ENCODE data around the gene WDFY4.

The WDFY4 gene

GRCh38 chr10:48819783-48820182 is 135.1 kb downstream of the WDFY4 start:
- Histone ChIP-seq H3K4me3 (ENCODE audit: low read length, poor library complexity, severe bottlenecking) (no peak overlapping the region), H2AFZ (ENCODE audit: low read length) (no peak overlapping the region), H3K9me2 (replicated peaks; ENCODE audit: low read depth, low read length) (no peaks in the 10 kb centered on the region), H3K4me1 (ENCODE audit: insufficient read depth, low read length, poor library complexity, severe bottlenecking) (no peaks in the 10 kb centered on the region), H3K36me3 (ENCODE audit: insufficient read depth, low read length) (no peaks in the 10 kb centered on the region), H3F3A (ENCODE audit: low read depth) (no peaks in the 10 kb centered on the region), H3K9me3 (ENCODE audit: insufficient read depth, low read depth, low read length) (no peaks in the 10 kb centered on the region), H3K27me3 (ENCODE audit: insufficient read depth, low read length, poor library complexity, severe bottlenecking) (no peaks in the 10 kb centered on the region), H3K79me2 (ENCODE audit: insufficient read depth, low read length) (no peaks in the 10 kb centered on the region), H3K4me2 (ENCODE audit: low read depth, low read length, poor library complexity, severe bottlenecking) (no peak overlapping the region), H3K9ac (ENCODE audit: low read depth, low read length, poor library complexity, severe bottlenecking) (no peak overlapping the region), H4K20me1 (ENCODE audit: insufficient read depth, low read length, poor library complexity, severe bottlenecking) (no peaks in the 10 kb centered on the region)
- TF ChIP-seq CTCF (conservative IDR thresholded peaks at IDR 0.05; ENCODE audit: low read length) (no peak), EZH2phosphoT487 (IDR thresholded peaks at IDR 0.05; ENCODE audit: borderline replicate concordance) (no peak)

- Histone ChIP-seq H3K4me2 (ENCODE audit: low read depth, low read length, poor library complexity, severe bottlenecking) (no peak overlapping the region), H3F3A (ENCODE audit: low read depth) (no peaks in the 10 kb centered on the region), H3K79me2 (ENCODE audit: insufficient read depth, low read length) (no peaks in the 10 kb centered on the region), H3K4me1 (ENCODE audit: insufficient read depth, low read length, poor library complexity, severe bottlenecking) (no peaks in the 10 kb centered on the region), H4K20me1 (ENCODE audit: insufficient read depth, low read length, poor library complexity, severe bottlenecking) (no peaks in the 10 kb centered on the region), H3K9me2 (replicated peaks; ENCODE audit: low read depth, low read length) (no peaks in the 10 kb centered on the region), H3K4me3 (ENCODE audit: low read length, poor library complexity, severe bottlenecking) (no peak overlapping the region), H3K9ac (ENCODE audit: low read depth, low read length, poor library complexity, severe bottlenecking) (no peak overlapping the region), H3K36me3 (ENCODE audit: insufficient read depth, low read length) (no peaks in the 10 kb centered on the region), H3K9me3 (ENCODE audit: insufficient read depth, low read depth, low read length) (no peaks in the 10 kb centered on the region), H3K27me3 (ENCODE audit: insufficient read depth, low read length, poor library complexity, severe bottlenecking) (no peaks in the 10 kb centered on the region), H2AFZ (ENCODE audit: low read length) (no peak overlapping the region)
- TF ChIP-seq EZH2phosphoT487 (IDR thresholded peaks at IDR 0.05; ENCODE audit: borderline replicate concordance) (no peak), CTCF (conservative IDR thresholded peaks at IDR 0.05; ENCODE audit: low read length) (no peak)
These were observed 135.6 kb downstream of the WDFY4 start for GRCh38 chr10:48820231-48820630.

DNA sequence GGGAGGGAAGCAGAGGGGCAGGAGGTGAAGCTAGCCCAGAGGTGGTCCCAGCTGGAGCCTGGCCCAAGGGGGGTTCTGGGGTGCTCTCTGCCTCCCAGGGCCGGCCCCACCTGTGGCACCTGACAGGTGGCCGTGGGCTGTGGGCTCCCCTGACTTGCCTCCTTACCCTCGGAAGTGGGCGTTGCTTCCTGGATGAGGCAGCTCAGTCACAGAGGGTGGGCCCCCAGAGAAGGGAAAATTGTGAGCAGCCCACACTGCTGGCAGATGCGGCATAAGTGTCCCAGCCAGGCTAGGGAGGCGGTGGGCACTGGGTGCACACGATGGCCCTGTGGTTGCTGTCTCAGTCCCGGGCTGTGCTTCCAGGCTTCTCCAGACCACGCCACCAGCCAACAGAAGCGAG is 136.0 kb downstream of the WDFY4 start:
- Histone ChIP-seq H3K79me2 (ENCODE audit: insufficient read depth, low read length) (no peaks in the 10 kb centered on the region), H3F3A (ENCODE audit: low read depth) (no peaks in the 10 kb centered on the region), H3K9me2 (replicated peaks; ENCODE audit: low read depth, low read length) (no peaks in the 10 kb centered on the region), H4K20me1 (ENCODE audit: insufficient read depth, low read length, poor library complexity, severe bottlenecking) (no peaks in the 10 kb centered on the region), H3K9ac (ENCODE audit: low read depth, low read length, poor library complexity, severe bottlenecking) (no peak overlapping the region), H3K4me2 (ENCODE audit: low read depth, low read length, poor library complexity, severe bottlenecking) (no peak overlapping the region), H3K9me3 (ENCODE audit: insufficient read depth, low read depth, low read length) (no peaks in the 10 kb centered on the region), H3K27me3 (ENCODE audit: insufficient read depth, low read length, poor library complexity, severe bottlenecking) (no peaks in the 10 kb centered on the region), H2AFZ (ENCODE audit: low read length) (no peak overlapping the region), H3K4me1 (ENCODE audit: insufficient read depth, low read length, poor library complexity, severe bottlenecking) (no peaks in the 10 kb centered on the region), H3K4me3 (ENCODE audit: low read length, poor library complexity, severe bottlenecking) (no peak overlapping the region), H3K36me3 (ENCODE audit: insufficient read depth, low read length) (no peaks in the 10 kb centered on the region)
- TF ChIP-seq EZH2phosphoT487 (IDR thresholded peaks at IDR 0.05; ENCODE audit: borderline replicate concordance) (no peak), CTCF (conservative IDR thresholded peaks at IDR 0.05; ENCODE audit: low read length) (no peak)
